ENCODE data around the gene PHTF1.

Gene PHTF1

GRCh38 chr1:113787663-113788062, 28.4 kb upstream of the PHTF1 start:
- H3K36me3 ChIP-seq (ENCODE audit: control insufficient read depth, low read length), result peaks cover 38% of the 10 kb centered on the region
- H3K27me3 ChIP-seq (ENCODE audit: control insufficient read depth, low read length), result no peaks in the 10 kb centered on the region
- TF ChIP-seq, protein P1, sequence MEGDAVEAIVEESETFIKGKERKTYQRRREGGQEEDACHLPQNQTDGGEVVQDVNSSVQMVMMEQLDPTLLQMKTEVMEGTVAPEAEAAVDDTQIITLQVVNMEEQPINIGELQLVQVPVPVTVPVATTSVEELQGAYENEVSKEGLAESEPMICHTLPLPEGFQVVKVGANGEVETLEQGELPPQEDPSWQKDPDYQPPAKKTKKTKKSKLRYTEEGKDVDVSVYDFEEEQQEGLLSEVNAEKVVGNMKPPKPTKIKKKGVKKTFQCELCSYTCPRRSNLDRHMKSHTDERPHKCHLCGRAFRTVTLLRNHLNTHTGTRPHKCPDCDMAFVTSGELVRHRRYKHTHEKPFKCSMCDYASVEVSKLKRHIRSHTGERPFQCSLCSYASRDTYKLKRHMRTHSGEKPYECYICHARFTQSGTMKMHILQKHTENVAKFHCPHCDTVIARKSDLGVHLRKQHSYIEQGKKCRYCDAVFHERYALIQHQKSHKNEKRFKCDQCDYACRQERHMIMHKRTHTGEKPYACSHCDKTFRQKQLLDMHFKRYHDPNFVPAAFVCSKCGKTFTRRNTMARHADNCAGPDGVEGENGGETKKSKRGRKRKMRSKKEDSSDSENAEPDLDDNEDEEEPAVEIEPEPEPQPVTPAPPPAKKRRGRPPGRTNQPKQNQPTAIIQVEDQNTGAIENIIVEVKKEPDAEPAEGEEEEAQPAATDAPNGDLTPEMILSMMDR (IDR thresholded peaks at IDR 0.05; ENCODE audit: low read depth, low read length, poor library complexity, severe bottlenecking), result no peak
- TF ChIP-seq EZH2phosphoT487 (IDR thresholded peaks at IDR 0.05; ENCODE audit: borderline replicate concordance, low read length), result no peak

GRCh38 chr1:113786069-113786468, 26.8 kb upstream of the PHTF1 start:
- Histone ChIP-seq H3K79me2 (ENCODE audit: control insufficient read depth, low read length) (peaks cover 93% of the 10 kb centered on the region), H3K4me2 (ENCODE audit: low read length) (no peak overlapping the region), H3K27ac (ENCODE audit: low read depth, low read length) (no peak overlapping the region)

More at GRCh38 chr1:113787663-113788062, 28.4 kb upstream of the PHTF1 start:
- Histone ChIP-seq H3K4me1 (ENCODE audit: control insufficient read depth, low read length) (peaks cover 20% of the 10 kb centered on the region), H3K4me2 (ENCODE audit: low read length) (no peak overlapping the region), H4K20me1 (ENCODE audit: control insufficient read depth, insufficient read depth, low read depth, low read length) (peaks cover 10% of the 10 kb centered on the region; the same call in 1 of the 2 replicates), H3F3A (ENCODE audit: control insufficient read depth, insufficient read depth) (peaks cover 11% of the 10 kb centered on the region; the same call in 1 of the 2 replicates), H3K27ac (ENCODE audit: low read depth, low read length) (no peak overlapping the region), H3K9me3 (ENCODE audit: control insufficient read depth, insufficient read depth, low read length) (no peaks in the 10 kb centered on the region), H3K79me2 (ENCODE audit: control insufficient read depth, low read length) (peaks cover 90% of the 10 kb centered on the region), H3K4me3 (ENCODE audit: low read length) (no peak overlapping the region), H3K9me2 (replicated peaks; ENCODE audit: control insufficient read depth, low read length) (no peaks in the 10 kb centered on the region)

DNA sequence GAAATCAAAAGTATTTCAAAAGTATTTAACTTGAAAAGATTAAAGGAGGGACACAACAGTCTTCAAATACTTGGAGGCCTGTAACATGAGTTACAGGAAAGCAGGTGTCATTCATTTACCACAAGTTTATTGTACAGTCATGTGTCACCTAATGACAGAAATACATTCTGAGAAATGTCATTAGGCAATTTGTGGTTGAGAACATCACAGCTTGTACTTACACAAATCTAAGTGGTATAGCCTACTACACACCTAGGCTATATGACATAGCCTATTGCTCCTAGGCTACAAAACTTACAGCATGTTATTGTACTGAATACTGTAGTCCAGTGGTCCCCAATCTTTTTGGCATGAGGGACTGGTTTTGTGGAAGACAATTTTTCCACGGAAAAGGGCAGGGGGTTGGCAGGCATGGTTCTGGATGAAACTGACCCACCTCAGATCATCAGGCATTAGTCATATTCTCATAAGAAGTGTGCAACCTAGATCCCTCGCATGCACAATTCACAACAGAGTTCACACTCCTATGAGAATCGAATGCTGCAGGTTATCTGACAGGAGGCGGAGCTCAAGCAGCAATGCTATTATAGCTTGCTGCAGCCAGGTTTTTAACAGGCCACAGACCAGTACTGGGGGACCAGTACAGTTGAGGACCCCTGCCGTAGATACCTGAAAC, 25.0 kb upstream of the PHTF1 start:
- H3F3A ChIP-seq (ENCODE audit: control insufficient read depth, insufficient read depth), result peaks cover 9% of the 10 kb centered on the region; the same call in 1 of the 2 replicates
- no peaks in the 10 kb centered on the region for H3K27me3 ChIP-seq (ENCODE audit: control insufficient read depth, low read length)
- peak overlapping the region; percentile 25 for H3K4me3 ChIP-seq (ENCODE audit: low read length)
- H3K9me3 ChIP-seq (ENCODE audit: control insufficient read depth, insufficient read depth, low read length), result no peaks in the 10 kb centered on the region
- peaks cover 93% of the 10 kb centered on the region for H3K79me2 ChIP-seq (ENCODE audit: control insufficient read depth, low read length)
- peak overlapping the region; percentile 53 for H3K4me2 ChIP-seq (ENCODE audit: low read length)
- TF ChIP-seq, protein P1 (IDR thresholded peaks at IDR 0.05; ENCODE audit: low read depth, low read length, poor library complexity, severe bottlenecking), result no peak
- TF ChIP-seq EZH2phosphoT487 (IDR thresholded peaks at IDR 0.05; ENCODE audit: borderline replicate concordance, low read length), result no peak
- peaks cover 46% of the 10 kb centered on the region for H3K4me1 ChIP-seq (ENCODE audit: control insufficient read depth, low read length)
- peaks cover 28% of the 10 kb centered on the region for H3K36me3 ChIP-seq (ENCODE audit: control insufficient read depth, low read length)
- peak overlapping the region; percentile 37 for H3K27ac ChIP-seq (ENCODE audit: low read depth, low read length)
- peaks cover 10% of the 10 kb centered on the region; the same call in 1 of the 2 replicates for H4K20me1 ChIP-seq (ENCODE audit: control insufficient read depth, insufficient read depth, low read depth, low read length)
- H3K9me2 ChIP-seq (replicated peaks; ENCODE audit: control insufficient read depth, low read length), result no peaks in the 10 kb centered on the region

More at GRCh38 chr1:113786069-113786468, 26.8 kb upstream of the PHTF1 start:
- no peaks in the 10 kb centered on the region for H3K9me2 ChIP-seq (replicated peaks; ENCODE audit: control insufficient read depth, low read length)
- no peaks in the 10 kb centered on the region for H3K9me3 ChIP-seq (ENCODE audit: control insufficient read depth, insufficient read depth, low read length)
- no peak for TF ChIP-seq EZH2phosphoT487 (IDR thresholded peaks at IDR 0.05; ENCODE audit: borderline replicate concordance, low read length)
- TF ChIP-seq, protein P1 (IDR thresholded peaks at IDR 0.05; ENCODE audit: low read depth, low read length, poor library complexity, severe bottlenecking), result no peak
- H3K36me3 ChIP-seq (ENCODE audit: control insufficient read depth, low read length), result peaks cover 36% of the 10 kb centered on the region
- peaks cover 11% of the 10 kb centered on the region; the same call in 1 of the 2 replicates for H3F3A ChIP-seq (ENCODE audit: control insufficient read depth, insufficient read depth)
- H4K20me1 ChIP-seq (ENCODE audit: control insufficient read depth, insufficient read depth, low read depth, low read length), result peaks cover 10% of the 10 kb centered on the region; the same call in 1 of the 2 replicates
- H3K4me1 ChIP-seq (ENCODE audit: control insufficient read depth, low read length), result peaks cover 35% of the 10 kb centered on the region
- no peaks in the 10 kb centered on the region for H3K27me3 ChIP-seq (ENCODE audit: control insufficient read depth, low read length)
- H3K4me3 ChIP-seq (ENCODE audit: low read length), result no peak overlapping the region
